ENCODE measurements around the gene COMMD10.

GRCh38 chr5:116091416-116091815 lies 6.6 kb downstream of the COMMD10 start:
- TF ChIP-seq CTCF (conservative IDR thresholded peaks at IDR 0.05; ENCODE audit: low read depth, low read length), result no peak
- no peak for TF ChIP-seq RFX5 (IDR thresholded peaks at IDR 0.05; ENCODE audit: low read depth, low read length)
- TF ChIP-seq BHLHE40 (IDR thresholded peaks at IDR 0.05; ENCODE audit: low read depth, low read length), result no peak
- TF ChIP-seq FOS (IDR thresholded peaks at IDR 0.05; ENCODE audit: low read depth, low read length), result no peak
- no peak for TF ChIP-seq SMC3 (IDR thresholded peaks at IDR 0.05; ENCODE audit: low read depth, low read length)
- TF ChIP-seq ELK1 (IDR thresholded peaks at IDR 0.05; ENCODE audit: borderline replicate concordance, low read depth, low read length), result no peak
- no peak for TF ChIP-seq MXI1 (IDR thresholded peaks at IDR 0.05; ENCODE audit: borderline replicate concordance, low read depth, low read length)
- TF ChIP-seq POLR2A (IDR thresholded peaks at IDR 0.05; ENCODE audit: low read depth, low read length), result no peak
- no peak for TF ChIP-seq RCOR1 (IDR thresholded peaks at IDR 0.05; ENCODE audit: insufficient replicate concordance, low read length)

Data from IMR-90 (cell line).